Measurements from ENCODE around the gene WNT10A. TPM values are rescaled to one million over a fixed set of nuclear protein-coding genes. Genes with fewer than 3 reads are reported as not detected.

The WNT10A gene
- polyA plus RNA-seq, 1 of the 3 experiments (the other 2 are of a cell fraction) = 0.02 TPM

- Histone ChIP-seq H4K20me1 (ENCODE audit: insufficient read depth) (no peaks in the 10 kb centered on the region), H3K36me3 (replicated peaks in 1 of 2; ENCODE audit: control insufficient read depth in 1 of 2, insufficient read depth in 2 of 2, low read length in 1 of 2) (no peaks in the 10 kb centered on the region), H3K4me2 (no peak overlapping the region), H3K9ac (no peak overlapping the region), H2AFZ (ENCODE audit: low read depth) (no peak overlapping the region), H3K27me3 (ENCODE audit: insufficient read depth) (peaks cover 25% of the 10 kb centered on the region; the same call in 1 of the 2 replicates), H3K79me2 (ENCODE audit: insufficient read depth) (no peaks in the 10 kb centered on the region), H3K4me1 (ENCODE audit: control insufficient read depth in 1 of 2, insufficient read depth in 2 of 2, low read depth in 1 of 2, low read length in 1 of 2) (peaks cover 0 to 28% of the 10 kb centered on the region in 2 experiments; a peak in 2 of 4 replicates), H3F3A (replicated peaks; ENCODE audit: insufficient read depth) (peaks cover 3% of the 10 kb centered on the region), H3K9me2 (no peaks in the 10 kb centered on the region), H3K27ac (ENCODE audit: low read depth in 2 of 2, low read length in 1 of 2) (no peak overlapping the region), H3K9me3 (no peaks in the 10 kb centered on the region), H3K4me3 (ENCODE audit: low read depth in 2 of 2, low read length in 1 of 2) (no peak overlapping the region)
- CTCF ChIA-PET = interaction anchor here (1.0 to 22.5 kb wide), 7 partner anchors 15 to 156 kb away, joined by 3 to 795 read pairs (median 16); partner anchors contain the start of gene WNT6
- no peak for TF ChIP-seq REST (IDR thresholded peaks at IDR 0.05; ENCODE audit: low read depth, low read length)
- TF ChIP-seq GATA2 (CRISPR knock-in tag; IDR thresholded peaks at IDR 0.05) = no peak
- 66% methylated on average over 34 of the region's 86 CpGs for WGBS (ENCODE audit: low lambda C conversion rate)
- POLR2A ChIA-PET = interaction anchor here (0.7 to 1.2 kb wide), 2 partner anchors 13 to 23 kb away, joined by 3 to 4 read pairs; no protein-coding TSS in a partner anchor
- peak; percentile 61 for DNase-seq
Observed at GRCh38 chr2:218873359-218874194, 7.1 kb upstream of the WNT10A start.

GRCh38 chr2:218875692-218876246, 4.9 kb upstream of the WNT10A start:
- Histone ChIP-seq H3K4me1 (ENCODE audit: control insufficient read depth in 1 of 2, insufficient read depth in 2 of 2, low read depth in 1 of 2, low read length in 1 of 2) (peaks cover 0 to 50% of the 10 kb centered on the region in 2 experiments; a peak in 2 of 4 replicates), H3K9me2 (no peaks in the 10 kb centered on the region), H3F3A (replicated peaks; ENCODE audit: insufficient read depth) (peaks cover 3% of the 10 kb centered on the region), H3K27me3 (ENCODE audit: insufficient read depth) (peaks cover 30% of the 10 kb centered on the region), H4K20me1 (ENCODE audit: insufficient read depth) (no peaks in the 10 kb centered on the region), H3K9me3 (no peaks in the 10 kb centered on the region), H3K36me3 (replicated peaks in 1 of 2; ENCODE audit: control insufficient read depth in 1 of 2, insufficient read depth in 2 of 2, low read length in 1 of 2) (no peaks in the 10 kb centered on the region), H3K9ac (no peak overlapping the region), H3K27ac (ENCODE audit: low read depth in 2 of 2, low read length in 1 of 2) (peak overlapping the region in 1 of 2 experiments; percentile 62; a peak in 2 of 4 replicates), H3K79me2 (ENCODE audit: insufficient read depth) (no peaks in the 10 kb centered on the region), H3K4me2 (no peak overlapping the region), H2AFZ (ENCODE audit: low read depth) (no peak overlapping the region), H3K4me3 (ENCODE audit: low read depth in 2 of 2, low read length in 1 of 2) (no peak overlapping the region)
- TF ChIP-seq CHD2 (IDR thresholded peaks at IDR 0.05; ENCODE audit: low read length, partially characterized antibody) (peak; percentile 29), GATA2 (CRISPR knock-in tag; IDR thresholded peaks at IDR 0.05) (peak; percentile 72), EP300 (IDR thresholded peaks at IDR 0.05; ENCODE audit: borderline replicate concordance in 1 of 2, low read depth in 1 of 2, low read length in 1 of 2) (0 out of 4 replicates have a peak, but pooled peaks of 1 of the 2 experiments have one; percentile 36), FOXM1 (IDR thresholded peaks at IDR 0.05; ENCODE audit: low read depth) (no peak), TAF1 (IDR thresholded peaks at IDR 0.05; ENCODE audit: borderline replicate concordance, low read depth, low read length) (no peak)
- no peak for DNase-seq
- CTCF ChIA-PET = interaction anchor here (0.6 to 22.5 kb wide), 41 partner anchors 16 to 284 kb away, joined by 3 to 795 read pairs (median 8); partner anchors contain the start of genes CDK5R2, IHH, NHEJ1 and WNT6
- POLR2A ChIA-PET = interaction anchor here (1.4 to 3.4 kb wide), 3 partner anchors 16 to 34 kb away, joined by 3 to 20 read pairs (median 11); no protein-coding TSS in a partner anchor
- 34% methylated on average over 2 of the region's 2 CpGs for WGBS (ENCODE audit: low lambda C conversion rate)

All from SK-N-SH (cell line).